IMR-90 (cell line): Measurements from ENCODE around the gene IGFBP1. TPM values are rescaled to one million over a fixed set of nuclear protein-coding genes. Genes with fewer than 3 reads are reported as not detected.

Experiments
- ATAC-seq: fragments of 200-7000 bp; cut with Tn5 transposase; 2 replicates; pipeline ENCODE4 v1.9.1; 2020; ENCODE audit warnings: low read depth, mild to moderate bottlenecking, moderate library complexity
- BruUV-seq: library from RNA; stranded (reverse); fragments of 400-500 nt; replicated peaks from 2 replicates; lab custom pipeline; 2021; lab: Mats Ljungman, UMichigan
- CTCF ChIA-PET: fragments of 300-600 bp; formaldehyde crosslinking; extraction: SDS; loops from one replicate; lab custom pipeline; 2021; ENCODE audit warnings: antibody characterized with exemption; lab: Yijun Ruan, JAX
- POLR2A ChIA-PET: fragments of 300-600 bp; sonication (Branson Sonifier 250); formaldehyde crosslinking; loops from one replicate; lab custom pipeline; 2022; ENCODE audit warnings: antibody characterized with exemption; ENCODE audit not compliant: unreplicated experiment; lab: Charles Lee
- DNase-seq: peaks from one replicate; pipeline ENCODE4 v3.0.0; 2013
- H2AFZ ChIP-seq: replicated peaks from 2 replicates; pipeline ENCODE3; 2013; ENCODE audit warnings: low read length, mild to moderate bottlenecking; ENCODE audit not compliant: poor library complexity
- H2AK5ac ChIP-seq: 2 replicates; pipeline ENCODE4 v1.6.1; 2013; ENCODE audit warnings: low read depth, low read length, inconsistent platforms
- H2AK9ac ChIP-seq: replicated peaks from 2 replicates; pipeline ENCODE3; 2013; ENCODE audit warnings: mild to moderate bottlenecking, low read depth, low read length, moderate library complexity; ENCODE audit not compliant: poor library complexity
- H2BK120ac ChIP-seq: 2 replicates; pipeline ENCODE4 v1.6.1; 2013; ENCODE audit warnings: low read depth, low read length, inconsistent platforms
- H2BK15ac ChIP-seq: 3 replicates; pipeline ENCODE4 v1.6.1; 2013; ENCODE audit warnings: low read depth, low read length, inconsistent platforms
- H2BK20ac ChIP-seq: 2 replicates; pipeline ENCODE4 v1.6.1; 2013; ENCODE audit warnings: low read depth, mild to moderate bottlenecking, inconsistent platforms, low read length, moderate library complexity
- H2BK5ac ChIP-seq: 2 replicates; pipeline ENCODE4 v1.6.1; 2013; ENCODE audit warnings: mild to moderate bottlenecking, low read depth, low read length, inconsistent platforms; ENCODE audit not compliant: poor library complexity, severe bottlenecking
- H3K14ac ChIP-seq: replicated peaks from 2 replicates; pipeline ENCODE4 v1.6.1; 2013; ENCODE audit warnings: low read depth, low read length, inconsistent platforms
- H3K18ac ChIP-seq: 2 replicates; pipeline ENCODE4 v1.6.1; 2013; ENCODE audit warnings: low read depth, low read length, control low read depth
- H3K23ac ChIP-seq: 2 replicates; pipeline ENCODE4 v1.6.1; 2013; ENCODE audit warnings: low read depth, low read length, inconsistent platforms
- H3K27ac ChIP-seq: 2 replicates; pipeline ENCODE4 v1.5.1; 2013; ENCODE audit warnings: mild to moderate bottlenecking, control low read depth, low read length; ENCODE audit not compliant: insufficient read depth
- H3K27me3 ChIP-seq: 2 replicates; pipeline ENCODE4 v1.6.1; 2013; ENCODE audit warnings: low read length; ENCODE audit not compliant: control insufficient read depth, insufficient read depth
- H3K36me3 ChIP-seq: 2 replicates; pipeline ENCODE4 v1.6.1; 2013; ENCODE audit warnings: low read length, mixed read lengths; ENCODE audit not compliant: control insufficient read depth, insufficient read depth
- H3K4ac ChIP-seq: 2 replicates; pipeline ENCODE4 v1.6.1; 2013; ENCODE audit warnings: low read depth, low read length, inconsistent platforms
- H3K4me1 ChIP-seq: 2 replicates; pipeline ENCODE4 v1.6.1; 2013; ENCODE audit warnings: low read length, mixed read lengths; ENCODE audit not compliant: control insufficient read depth, insufficient read depth
- H3K4me2 ChIP-seq: 2 replicates; pipeline ENCODE4 v1.6.1; 2013; ENCODE audit warnings: low read depth, mild to moderate bottlenecking, control low read depth, low read length, moderate library complexity
- H3K4me3 ChIP-seq: 2 replicates; pipeline ENCODE4 v1.5.1; 2013; ENCODE audit warnings: low read depth, mild to moderate bottlenecking, control low read depth, low read length, moderate library complexity; ENCODE audit not compliant: insufficient read depth
- H3K56ac ChIP-seq: 2 replicates; pipeline ENCODE4 v1.6.1; 2013; ENCODE audit warnings: low read length, inconsistent platforms; ENCODE audit not compliant: insufficient read depth; ENCODE audit errors: extremely low read depth
- H3K79me1 ChIP-seq, 2 experiments: 2 replicates each; pipeline ENCODE4 v1.6.1; 2013; ENCODE audit warnings: low read length in 2 of 2, inconsistent platforms in 1 of 2, low read depth in 1 of 2
- H3K9ac ChIP-seq: 2 replicates; pipeline ENCODE4 v1.6.1; 2013; ENCODE audit warnings: low read depth, low read length, control low read depth
- H3K9me1 ChIP-seq: 2 replicates; pipeline ENCODE4 v1.6.1; 2013; ENCODE audit warnings: low read length, inconsistent platforms; ENCODE audit not compliant: insufficient read depth
- H3K9me3 ChIP-seq: 2 replicates; pipeline ENCODE4 v1.6.1; 2013; ENCODE audit warnings: low read length; ENCODE audit not compliant: control insufficient read depth, insufficient read depth
- H4K20me1 ChIP-seq: 2 replicates; pipeline ENCODE4 v1.6.1; 2013; ENCODE audit warnings: low read length, inconsistent platforms; ENCODE audit not compliant: insufficient read depth
- H4K5ac ChIP-seq: 2 replicates; pipeline ENCODE4 v1.6.1; 2013; ENCODE audit warnings: mild to moderate bottlenecking, low read depth, low read length, control low read depth
- H4K8ac ChIP-seq, 2 experiments: 2 replicates each; pipeline ENCODE4 v1.6.1; 2013; ENCODE audit warnings: low read depth in 2 of 2, low read length in 2 of 2, control low read depth in 1 of 2, inconsistent platforms in 1 of 2
- H4K91ac ChIP-seq: 2 replicates; pipeline ENCODE4 v1.6.1; 2013; ENCODE audit warnings: low read depth, low read length, inconsistent platforms; ENCODE audit not compliant: insufficient read depth
- BHLHE40 ChIP-seq: fragments of 150-350 bp; IDR thresholded peaks from 2 replicates; pipeline ENCODE4 v1.6.1; 2016; ENCODE audit warnings: mild to moderate bottlenecking, low read depth, low read length
- CEBPB ChIP-seq: IDR thresholded peaks from 2 replicates; pipeline ENCODE4 v1.6.1; 2012; ENCODE audit warnings: low read depth, low read length, improper control_type of control experiment
- CHD1 ChIP-seq: IDR thresholded peaks from 2 replicates; pipeline ENCODE4 v1.6.1; 2012; ENCODE audit warnings: low read depth, low read length, improper control_type of control experiment
- FOS ChIP-seq: fragments of 150-350 bp; IDR thresholded peaks from 2 replicates; pipeline ENCODE4 v1.6.1; 2016; ENCODE audit warnings: low read depth, low read length
- MAZ ChIP-seq: IDR thresholded peaks from 2 replicates; pipeline ENCODE4 v1.6.1; 2012; ENCODE audit warnings: low read depth, mild to moderate bottlenecking, low read length, improper control_type of control experiment, moderate library complexity, borderline replicate concordance
- MXI1 ChIP-seq: IDR thresholded peaks from 2 replicates; pipeline ENCODE4 v1.6.1; 2012; ENCODE audit warnings: low read depth, mild to moderate bottlenecking, low read length, moderate library complexity, borderline replicate concordance
- NFE2L2 ChIP-seq: fragments of 150-350 bp; IDR thresholded peaks from 2 replicates; pipeline ENCODE4 v1.6.1; 2016; ENCODE audit warnings: low read depth, mild to moderate bottlenecking, low read length
- POLR2A ChIP-seq: IDR thresholded peaks from 2 replicates; pipeline ENCODE4 v1.6.1; 2012; ENCODE audit warnings: mild to moderate bottlenecking, low read depth, low read length
- RAD21 ChIP-seq: IDR thresholded peaks from 2 replicates; pipeline ENCODE4 v1.6.1; 2012; ENCODE audit warnings: low read length, improper control_type of control experiment
- RFX5 ChIP-seq: IDR thresholded peaks from 2 replicates; pipeline ENCODE4 v1.8.0; 2012; ENCODE audit warnings: low read depth, mild to moderate bottlenecking, low read length, moderate library complexity
- WGBS, 2 experiments: methylation state at CpG; one replicate each; pipeline versions ENCODE4 v1.1.5 to v1.1.7; 2013; ENCODE audit warnings: missing lambda C conversion rate in 2 of 2; ENCODE audit not compliant: insufficient read length in 1 of 2; ENCODE audit errors: extremely low coverage in 2 of 2; 5-methylcytosine and 5-hydroxymethylcytosine counted together
- dilution Hi-C: fragments of 300-500 bp; cut with HindIII; formaldehyde crosslinking; loops from one replicate; pipeline ENCODE4 v1.14.3; 2018; ENCODE audit warnings: low sequenced_read_pairs; ENCODE audit not compliant: unreplicated experiment
- in situ Hi-C: fragments of 300-500 bp; cut with MboI; formaldehyde crosslinking; loops from 3 replicates; pipeline ENCODE4 v1.14.3; 2019; ENCODE audit warnings: low sequenced_read_pairs, inconsistent platforms, mixed read lengths
- intact Hi-C: fragments of 100-400 bp; cut with micrococcal nuclease; formaldehyde crosslinking; loops from 2 replicates; pipeline ENCODE4 v1.10.0; 2022
- polyA plus RNA-seq, 3 experiments: library from polyadenylated mRNA; depleted of rRNA; stranded (reverse); fragments of >200 nt; gene quantifications; 2 replicates each; pipeline ENCODE4 v1.2.3, GENCODE V29; 2012; ENCODE audit warnings: low replicate concordance in 1 of 3
- total RNA-seq: library from RNA; depleted of rRNA; stranded (reverse); fragments of >200 nt; gene quantifications from 2 replicates; pipeline ENCODE4 v1.2.3, GENCODE V29; 2012
- TF ChIP-seq, protein P1 (sequence below): conservative IDR thresholded peaks from 2 replicates; pipeline ENCODE4 v1.5.1; 2012; ENCODE audit warnings: mild to moderate bottlenecking, low read depth, low read length, improper control_type of control experiment
- TF ChIP-seq, protein P2 (sequence below): fragments of 150-350 bp; IDR thresholded peaks from 2 replicates; pipeline ENCODE4 v1.6.1; 2016; ENCODE audit warnings: low read depth, mild to moderate bottlenecking, low read length, moderate library complexity, borderline replicate concordance
- TF ChIP-seq, protein P3 (sequence below): fragments of 150-350 bp; IDR thresholded peaks from 2 replicates; pipeline ENCODE4 v1.6.1; 2017; ENCODE audit warnings: mild to moderate bottlenecking, antibody characterized with exemption, low read length, low read depth

The IGFBP1 gene
- total and polyA plus RNA-seq, 2 of the 4 experiments (the other 2 are of a cell fraction), result not detected

DNA sequence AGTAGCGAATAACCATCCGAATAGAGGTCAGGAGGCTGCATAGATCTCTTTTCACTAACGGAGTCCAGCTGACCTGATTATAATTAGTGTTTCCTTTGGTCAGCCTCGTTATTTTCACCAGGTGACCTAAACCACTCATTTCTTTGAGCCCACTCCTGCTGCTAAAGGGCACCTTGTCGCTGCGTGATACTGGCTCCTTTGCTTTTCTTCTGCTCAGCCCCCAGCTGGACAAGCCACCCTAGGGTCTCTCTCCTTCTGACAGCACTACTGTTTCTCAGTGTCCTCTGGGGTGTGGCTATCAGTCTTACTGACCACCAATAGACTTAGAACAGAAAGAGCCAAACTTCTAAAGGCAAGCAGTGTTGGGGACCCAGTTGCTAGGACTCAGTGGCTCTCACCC lies 35.5 kb downstream of the IGFBP1 start:
- ATAC-seq, result no peak
- Histone ChIP-seq H2AK5ac (peak overlapping the region; percentile 72), H4K5ac (peak overlapping the region; percentile 44; the same call in 1 of the 2 replicates), H2BK5ac (peak overlapping the region; percentile 61), H3K9me1 (peaks cover 11% of the 10 kb centered on the region), H3K27ac (no peak overlapping the region), H3K14ac (peak overlapping the region; percentile 46; the same call in 1 of the 2 replicates), H3K27me3 (no peaks in the 10 kb centered on the region), H3K9ac (no peak overlapping the region; the same call in 1 of the 2 replicates), H3K4ac (peak overlapping the region; percentile 89), H3K18ac (peak overlapping the region; percentile 36; the same call in 1 of the 2 replicates), H3K36me3 (no peaks in the 10 kb centered on the region), H3K56ac (no peak overlapping the region), H3K9me3 (no peaks in the 10 kb centered on the region; the same call in 1 of the 2 replicates), H3K79me1 (peaks cover 7 to 13% of the 10 kb centered on the region in 2 experiments; a peak in 2 of 4 replicates), H4K20me1 (peaks cover 15% of the 10 kb centered on the region; the same call in 1 of the 2 replicates), H3K4me1 (peaks cover 10% of the 10 kb centered on the region; the same call in 1 of the 2 replicates), H2BK20ac (peak overlapping the region; percentile 62), H3K4me3 (no peak overlapping the region), H2AK9ac (no peak overlapping the region), H2BK120ac (peak overlapping the region; percentile 84), H3K23ac (peak overlapping the region; percentile 16; the same call in 1 of the 2 replicates), H4K8ac (peak overlapping the region; percentile 46 to 78; a peak in 2 of 4 replicates), H3K4me2 (no peak overlapping the region), H4K91ac (peak overlapping the region; percentile 94), H2AFZ (no peak overlapping the region), H2BK15ac (peak overlapping the region; percentile 77; the same call in 2 of the 3 replicates)
- TF ChIP-seq MXI1 (no peak), FOS (no peak), CHD1 (no peak), CEBPB (no peak), RAD21 (no peak), MAZ (no peak), NFE2L2 (no peak), RFX5 (no peak), POLR2A (no peak), BHLHE40 (no peak)
- TF ChIP-seq, protein P1, sequence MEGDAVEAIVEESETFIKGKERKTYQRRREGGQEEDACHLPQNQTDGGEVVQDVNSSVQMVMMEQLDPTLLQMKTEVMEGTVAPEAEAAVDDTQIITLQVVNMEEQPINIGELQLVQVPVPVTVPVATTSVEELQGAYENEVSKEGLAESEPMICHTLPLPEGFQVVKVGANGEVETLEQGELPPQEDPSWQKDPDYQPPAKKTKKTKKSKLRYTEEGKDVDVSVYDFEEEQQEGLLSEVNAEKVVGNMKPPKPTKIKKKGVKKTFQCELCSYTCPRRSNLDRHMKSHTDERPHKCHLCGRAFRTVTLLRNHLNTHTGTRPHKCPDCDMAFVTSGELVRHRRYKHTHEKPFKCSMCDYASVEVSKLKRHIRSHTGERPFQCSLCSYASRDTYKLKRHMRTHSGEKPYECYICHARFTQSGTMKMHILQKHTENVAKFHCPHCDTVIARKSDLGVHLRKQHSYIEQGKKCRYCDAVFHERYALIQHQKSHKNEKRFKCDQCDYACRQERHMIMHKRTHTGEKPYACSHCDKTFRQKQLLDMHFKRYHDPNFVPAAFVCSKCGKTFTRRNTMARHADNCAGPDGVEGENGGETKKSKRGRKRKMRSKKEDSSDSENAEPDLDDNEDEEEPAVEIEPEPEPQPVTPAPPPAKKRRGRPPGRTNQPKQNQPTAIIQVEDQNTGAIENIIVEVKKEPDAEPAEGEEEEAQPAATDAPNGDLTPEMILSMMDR, result no peak
- TF ChIP-seq, protein P2, sequence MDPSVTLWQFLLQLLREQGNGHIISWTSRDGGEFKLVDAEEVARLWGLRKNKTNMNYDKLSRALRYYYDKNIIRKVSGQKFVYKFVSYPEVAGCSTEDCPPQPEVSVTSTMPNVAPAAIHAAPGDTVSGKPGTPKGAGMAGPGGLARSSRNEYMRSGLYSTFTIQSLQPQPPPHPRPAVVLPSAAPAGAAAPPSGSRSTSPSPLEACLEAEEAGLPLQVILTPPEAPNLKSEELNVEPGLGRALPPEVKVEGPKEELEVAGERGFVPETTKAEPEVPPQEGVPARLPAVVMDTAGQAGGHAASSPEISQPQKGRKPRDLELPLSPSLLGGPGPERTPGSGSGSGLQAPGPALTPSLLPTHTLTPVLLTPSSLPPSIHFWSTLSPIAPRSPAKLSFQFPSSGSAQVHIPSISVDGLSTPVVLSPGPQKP, result no peak
- TF ChIP-seq, protein P3, sequence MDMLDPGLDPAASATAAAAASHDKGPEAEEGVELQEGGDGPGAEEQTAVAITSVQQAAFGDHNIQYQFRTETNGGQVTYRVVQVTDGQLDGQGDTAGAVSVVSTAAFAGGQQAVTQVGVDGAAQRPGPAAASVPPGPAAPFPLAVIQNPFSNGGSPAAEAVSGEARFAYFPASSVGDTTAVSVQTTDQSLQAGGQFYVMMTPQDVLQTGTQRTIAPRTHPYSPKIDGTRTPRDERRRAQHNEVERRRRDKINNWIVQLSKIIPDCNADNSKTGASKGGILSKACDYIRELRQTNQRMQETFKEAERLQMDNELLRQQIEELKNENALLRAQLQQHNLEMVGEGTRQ, result no peak
- POLR2A ChIA-PET, result no interaction called here
- dilution Hi-C loops, result no loop called here
- CTCF ChIA-PET, result interaction anchor here (0.6 to 2.4 kb wide), 4 partner anchors 10 to 486 kb away, joined by 3 to 30 read pairs (median 6); no protein-coding TSS in a partner anchor
- WGBS, 2 experiments, result 95% methylated on average over 3 of the region's 6 CpGs; no CpG with 5 or more reads in 1 of the 2 experiments
- intact Hi-C loops, result loop anchor here (1.0 to 10.0 kb wide), 10 partner anchors 111 to 1331 kb away; no protein-coding TSS in a partner anchor
- no peak for DNase-seq
- in situ Hi-C loops, result loop anchor here (5.0 to 25.0 kb wide), 3 partner anchors 428 to 1163 kb away; no protein-coding TSS in a partner anchor
- BruUV-seq, result no TSS peak
